GM23338 (cell line): ENCODE measurements around the gene ARHGAP9. TPM values are rescaled to one million over a fixed set of nuclear protein-coding genes. Genes with fewer than 3 reads are reported as not detected.

ENCODE experiments used
- ATAC-seq: fragments of 200-7000 bp; cut with Tn5 transposase; 3 replicates; pipeline ENCODE4 v1.9.1; 2020
- DNase-seq: peaks from one replicate; pipeline ENCODE4 v3.0.0-alpha.2; 2015; ENCODE audit warnings: low spot score
- H2AFZ ChIP-seq: fragments of 200-600 bp; sonication (generic); 2 replicates; pipeline ENCODE4 v1.8.0; 2016; ENCODE audit warnings: antibody characterized with exemption, mild to moderate bottlenecking, moderate library complexity
- H3F3A ChIP-seq: fragments of 200-600 bp; sonication (generic); replicated peaks from 2 replicates; pipeline ENCODE4 v1.8.0; 2017; ENCODE audit warnings: antibody characterized with exemption, mixed run types, low read depth
- H3K27ac ChIP-seq: fragments of 200-600 bp; sonication (generic); 2 replicates; pipeline ENCODE4 v1.6.1; 2016; ENCODE audit warnings: low read depth
- H3K27me3 ChIP-seq: fragments of 200-600 bp; sonication (generic); 2 replicates; pipeline ENCODE4 v1.8.0; 2016; ENCODE audit warnings: mild to moderate bottlenecking, mixed run types, moderate library complexity; ENCODE audit not compliant: insufficient read depth
- H3K36me3 ChIP-seq: fragments of 200-600 bp; sonication (generic); 2 replicates; pipeline ENCODE4 v1.8.0; 2016; ENCODE audit warnings: mild to moderate bottlenecking; ENCODE audit not compliant: insufficient read depth
- H3K4me1 ChIP-seq: fragments of 200-600 bp; sonication (generic); 2 replicates; pipeline ENCODE4 v1.8.0; 2016; ENCODE audit warnings: mild to moderate bottlenecking, moderate library complexity; ENCODE audit not compliant: insufficient read depth
- H3K4me2 ChIP-seq: fragments of 200-600 bp; sonication (generic); 2 replicates; pipeline ENCODE4 v1.7.1; 2017; ENCODE audit warnings: mixed run types
- H3K4me3 ChIP-seq: fragments of 200-600 bp; sonication (generic); 2 replicates; pipeline ENCODE4 v1.6.1; 2016; ENCODE audit warnings: mixed run types
- H3K79me2 ChIP-seq: fragments of 200-600 bp; sonication (generic); replicated peaks from 2 replicates; pipeline ENCODE4 v1.8.0; 2017; ENCODE audit warnings: mild to moderate bottlenecking; ENCODE audit not compliant: insufficient read depth
- H3K9me2 ChIP-seq: fragments of 200-600 bp; sonication (generic); 2 replicates; pipeline ENCODE4 v1.8.0; 2017; ENCODE audit not compliant: insufficient read depth
- H4K20me1 ChIP-seq: fragments of 200-600 bp; sonication (generic); replicated peaks from 2 replicates; pipeline ENCODE4 v1.8.0; 2017; ENCODE audit warnings: mild to moderate bottlenecking; ENCODE audit not compliant: insufficient read depth
- H3K27ac Mint-ChIP-seq: 2 replicates; pipeline ENCODE4 v1.8.0; 2020; ENCODE audit warnings: inconsistent platforms, mild to moderate bottlenecking, moderate library complexity, mixed read lengths
- H3K27me3 Mint-ChIP-seq: 3 replicates; pipeline ENCODE4 v1.8.0; 2022; ENCODE audit warnings: low read depth, mild to moderate bottlenecking, moderate library complexity, mixed read lengths, inconsistent platforms; ENCODE audit not compliant: insufficient read depth, poor library complexity
- H3K36me3 Mint-ChIP-seq: 3 replicates; pipeline ENCODE4 v1.8.0; 2021; ENCODE audit warnings: low read depth, mild to moderate bottlenecking, inconsistent platforms, moderate library complexity, mixed read lengths
- H3K4me1 Mint-ChIP-seq: 3 replicates; pipeline ENCODE4 v1.8.0; 2020; ENCODE audit warnings: mild to moderate bottlenecking, inconsistent platforms, mixed read lengths
- H3K4me3 Mint-ChIP-seq: 3 replicates; pipeline ENCODE4 v1.8.0; 2021; ENCODE audit warnings: moderate library complexity, mild to moderate bottlenecking, inconsistent platforms, mixed read lengths
- H3K9me3 Mint-ChIP-seq: 3 replicates; pipeline ENCODE4 v1.8.0; 2020; ENCODE audit warnings: moderate library complexity, mild to moderate bottlenecking, inconsistent platforms, mixed read lengths
- EZH2phosphoT487 ChIP-seq: fragments of 200-600 bp; sonication (generic); IDR thresholded peaks from one replicate; pipeline ENCODE4 v1.8.1; 2018; ENCODE audit warnings: antibody characterized with exemption; ENCODE audit not compliant: unreplicated experiment
- JUNB ChIP-seq: IDR thresholded peaks from one replicate; pipeline ENCODE4 v1.6.1; 2016; ENCODE audit warnings: antibody characterized with exemption; ENCODE audit not compliant: unreplicated experiment
- NANOG ChIP-seq: IDR thresholded peaks from 2 replicates; pipeline ENCODE4 v1.6.1; 2016; ENCODE audit warnings: antibody characterized with exemption, borderline replicate concordance
- STAT1 ChIP-seq: IDR thresholded peaks from one replicate; pipeline ENCODE4 v1.6.1; 2016; ENCODE audit warnings: antibody characterized with exemption; ENCODE audit not compliant: unreplicated experiment
- ZNF114 ChIP-seq: fragments of 250-450 bp; sonication (Bioruptor Pico); IDR thresholded peaks from 2 replicates; pipeline ENCODE4 v1.5.0; 2020; ENCODE audit warnings: mild to moderate bottlenecking, moderate library complexity
- polyA plus RNA-seq: library from polyadenylated mRNA; unstranded; fragments of >200 nt; fragmentation: Nextera tagmentation; extraction: Ambion mirVana; gene quantifications from 2 replicates; pipeline ENCODE4 v1.2.1, GENCODE V29; 2016
- total RNA-seq: library from RNA; depleted of rRNA; stranded (reverse); fragments of >200 nt; shearing (Covaris generic); gene quantifications from 2 replicates; pipeline ENCODE4 v1.2.3, GENCODE V29; 2014
- TF ChIP-seq, protein P1 (sequence below): IDR thresholded peaks from one replicate; pipeline ENCODE4 v1.6.1; 2018; ENCODE audit warnings: antibody characterized with exemption; ENCODE audit not compliant: unreplicated experiment
- TF ChIP-seq, protein P2 (sequence below), 2 experiments: fragments of 200-600 bp in 1 of 2; sonication (generic) in 1 of 2; conservative IDR thresholded peaks; 2 replicates each; pipeline versions ENCODE4 v1.5.1 to v1.6.1; 2016 to 2017; ENCODE audit warnings: antibody characterized with exemption in 2 of 2, low read depth in 2 of 2, mild to moderate bottlenecking in 2 of 2, moderate library complexity in 1 of 2
- TF ChIP-seq, protein P3 (sequence below): fragments of 250-450 bp; sonication (Bioruptor Pico); IDR thresholded peaks from 2 replicates; pipeline ENCODE4 v1.5.0; 2020; ENCODE audit warnings: mild to moderate bottlenecking, moderate library complexity

ARHGAP9 gene
- total and polyA plus RNA-seq, 2 experiments from 2014 or later = 4.5 to 7.1 TPM

DNA sequence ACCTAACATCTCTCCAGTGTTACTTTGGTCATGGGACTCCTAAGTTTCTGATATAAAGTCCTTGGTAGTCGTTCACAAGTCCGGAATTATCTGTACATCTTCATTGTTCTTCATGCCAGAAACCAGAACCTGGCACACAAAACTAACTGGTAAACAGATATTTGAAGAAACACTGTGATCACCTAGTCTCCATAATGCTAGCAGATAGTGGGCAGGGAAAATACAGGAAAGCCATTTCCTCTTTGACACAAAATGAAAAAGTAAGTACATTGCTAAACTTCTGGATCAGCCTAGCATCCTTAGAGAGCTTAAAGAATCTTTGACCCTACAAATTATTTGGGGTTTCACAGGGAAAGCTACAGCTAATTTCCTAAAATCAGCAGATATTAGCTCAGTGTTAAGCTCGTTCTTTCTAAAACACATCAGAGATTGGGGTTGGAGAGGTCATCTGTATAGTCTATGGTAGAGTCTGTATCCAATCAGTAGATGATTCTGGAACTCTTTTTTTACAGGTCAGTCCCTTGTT lies 35.8 kb upstream of the ARHGAP9 start (continued):
- TF ChIP-seq STAT1 = no peak
- TF ChIP-seq, protein P1, sequence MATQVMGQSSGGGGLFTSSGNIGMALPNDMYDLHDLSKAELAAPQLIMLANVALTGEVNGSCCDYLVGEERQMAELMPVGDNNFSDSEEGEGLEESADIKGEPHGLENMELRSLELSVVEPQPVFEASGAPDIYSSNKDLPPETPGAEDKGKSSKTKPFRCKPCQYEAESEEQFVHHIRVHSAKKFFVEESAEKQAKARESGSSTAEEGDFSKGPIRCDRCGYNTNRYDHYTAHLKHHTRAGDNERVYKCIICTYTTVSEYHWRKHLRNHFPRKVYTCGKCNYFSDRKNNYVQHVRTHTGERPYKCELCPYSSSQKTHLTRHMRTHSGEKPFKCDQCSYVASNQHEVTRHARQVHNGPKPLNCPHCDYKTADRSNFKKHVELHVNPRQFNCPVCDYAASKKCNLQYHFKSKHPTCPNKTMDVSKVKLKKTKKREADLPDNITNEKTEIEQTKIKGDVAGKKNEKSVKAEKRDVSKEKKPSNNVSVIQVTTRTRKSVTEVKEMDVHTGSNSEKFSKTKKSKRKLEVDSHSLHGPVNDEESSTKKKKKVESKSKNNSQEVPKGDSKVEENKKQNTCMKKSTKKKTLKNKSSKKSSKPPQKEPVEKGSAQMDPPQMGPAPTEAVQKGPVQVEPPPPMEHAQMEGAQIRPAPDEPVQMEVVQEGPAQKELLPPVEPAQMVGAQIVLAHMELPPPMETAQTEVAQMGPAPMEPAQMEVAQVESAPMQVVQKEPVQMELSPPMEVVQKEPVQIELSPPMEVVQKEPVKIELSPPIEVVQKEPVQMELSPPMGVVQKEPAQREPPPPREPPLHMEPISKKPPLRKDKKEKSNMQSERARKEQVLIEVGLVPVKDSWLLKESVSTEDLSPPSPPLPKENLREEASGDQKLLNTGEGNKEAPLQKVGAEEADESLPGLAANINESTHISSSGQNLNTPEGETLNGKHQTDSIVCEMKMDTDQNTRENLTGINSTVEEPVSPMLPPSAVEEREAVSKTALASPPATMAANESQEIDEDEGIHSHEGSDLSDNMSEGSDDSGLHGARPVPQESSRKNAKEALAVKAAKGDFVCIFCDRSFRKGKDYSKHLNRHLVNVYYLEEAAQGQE = no peak
- no peak for TF ChIP-seq NANOG
- TF ChIP-seq JUNB = no peak
- TF ChIP-seq EZH2phosphoT487 = no peak
- TF ChIP-seq, protein P2, sequence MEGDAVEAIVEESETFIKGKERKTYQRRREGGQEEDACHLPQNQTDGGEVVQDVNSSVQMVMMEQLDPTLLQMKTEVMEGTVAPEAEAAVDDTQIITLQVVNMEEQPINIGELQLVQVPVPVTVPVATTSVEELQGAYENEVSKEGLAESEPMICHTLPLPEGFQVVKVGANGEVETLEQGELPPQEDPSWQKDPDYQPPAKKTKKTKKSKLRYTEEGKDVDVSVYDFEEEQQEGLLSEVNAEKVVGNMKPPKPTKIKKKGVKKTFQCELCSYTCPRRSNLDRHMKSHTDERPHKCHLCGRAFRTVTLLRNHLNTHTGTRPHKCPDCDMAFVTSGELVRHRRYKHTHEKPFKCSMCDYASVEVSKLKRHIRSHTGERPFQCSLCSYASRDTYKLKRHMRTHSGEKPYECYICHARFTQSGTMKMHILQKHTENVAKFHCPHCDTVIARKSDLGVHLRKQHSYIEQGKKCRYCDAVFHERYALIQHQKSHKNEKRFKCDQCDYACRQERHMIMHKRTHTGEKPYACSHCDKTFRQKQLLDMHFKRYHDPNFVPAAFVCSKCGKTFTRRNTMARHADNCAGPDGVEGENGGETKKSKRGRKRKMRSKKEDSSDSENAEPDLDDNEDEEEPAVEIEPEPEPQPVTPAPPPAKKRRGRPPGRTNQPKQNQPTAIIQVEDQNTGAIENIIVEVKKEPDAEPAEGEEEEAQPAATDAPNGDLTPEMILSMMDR (conservative IDR thresholded peaks at IDR 0.05; ENCODE audit: low read depth in 2 of 2) = no peak

DNA sequence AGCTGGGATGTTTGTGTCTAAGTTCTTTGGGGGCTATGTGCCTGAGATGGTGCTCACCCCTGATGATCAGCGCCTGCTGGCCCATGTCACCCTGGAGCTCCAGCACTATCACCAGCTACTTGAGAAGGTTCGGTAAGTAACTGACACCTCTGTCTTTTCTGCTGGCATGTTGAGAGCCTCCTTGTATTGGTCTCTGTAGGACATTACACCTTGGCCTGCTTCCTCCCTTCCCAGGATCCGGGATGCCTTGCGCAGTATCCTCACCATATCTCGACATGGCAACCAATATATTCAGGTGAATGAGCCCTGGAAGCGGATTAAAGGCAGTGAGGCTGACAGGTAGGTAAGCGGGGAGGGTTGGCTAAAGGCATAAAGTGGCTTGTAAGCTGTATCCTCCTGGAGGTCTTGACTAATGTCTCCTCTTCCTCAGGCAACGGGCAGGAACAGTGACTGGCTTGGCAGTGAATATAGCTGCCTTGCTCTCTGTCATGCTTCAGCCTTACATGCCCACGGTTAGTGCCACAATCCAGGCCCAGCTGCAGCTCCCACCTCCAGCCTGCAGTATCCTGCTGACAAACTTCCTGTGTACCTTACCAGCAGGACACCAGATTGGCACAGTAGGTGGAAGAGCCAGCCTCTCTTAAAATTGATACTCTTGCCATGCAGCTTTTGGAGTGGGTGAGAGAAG lies 35.2 kb upstream of the ARHGAP9 start:
- Mint-ChIP-seq H3K36me3 (peaks cover 93% of the 10 kb centered on the region), H3K27ac (no peak overlapping the region), H3K27me3 (peaks cover 16% of the 10 kb centered on the region), H3K4me1 (peaks cover 20% of the 10 kb centered on the region), H3K9me3 (no peaks in the 10 kb centered on the region), H3K4me3 (no peak overlapping the region)
- Histone ChIP-seq H4K20me1 (peaks cover 54% of the 10 kb centered on the region), H3K4me1 (peaks cover 17% of the 10 kb centered on the region), H3K27me3 (no peaks in the 10 kb centered on the region), H3K36me3 (peaks cover 77% of the 10 kb centered on the region), H3K4me3 (no peak overlapping the region), H3K4me2 (no peak overlapping the region), H2AFZ (no peak overlapping the region), H3K79me2 (peaks cover 35% of the 10 kb centered on the region), H3K27ac (no peak overlapping the region), H3F3A (peaks cover 75% of the 10 kb centered on the region), H3K9me2 (no peaks in the 10 kb centered on the region)
- DNase-seq = no peak
- no peak for ATAC-seq
- TF ChIP-seq, protein P3, sequence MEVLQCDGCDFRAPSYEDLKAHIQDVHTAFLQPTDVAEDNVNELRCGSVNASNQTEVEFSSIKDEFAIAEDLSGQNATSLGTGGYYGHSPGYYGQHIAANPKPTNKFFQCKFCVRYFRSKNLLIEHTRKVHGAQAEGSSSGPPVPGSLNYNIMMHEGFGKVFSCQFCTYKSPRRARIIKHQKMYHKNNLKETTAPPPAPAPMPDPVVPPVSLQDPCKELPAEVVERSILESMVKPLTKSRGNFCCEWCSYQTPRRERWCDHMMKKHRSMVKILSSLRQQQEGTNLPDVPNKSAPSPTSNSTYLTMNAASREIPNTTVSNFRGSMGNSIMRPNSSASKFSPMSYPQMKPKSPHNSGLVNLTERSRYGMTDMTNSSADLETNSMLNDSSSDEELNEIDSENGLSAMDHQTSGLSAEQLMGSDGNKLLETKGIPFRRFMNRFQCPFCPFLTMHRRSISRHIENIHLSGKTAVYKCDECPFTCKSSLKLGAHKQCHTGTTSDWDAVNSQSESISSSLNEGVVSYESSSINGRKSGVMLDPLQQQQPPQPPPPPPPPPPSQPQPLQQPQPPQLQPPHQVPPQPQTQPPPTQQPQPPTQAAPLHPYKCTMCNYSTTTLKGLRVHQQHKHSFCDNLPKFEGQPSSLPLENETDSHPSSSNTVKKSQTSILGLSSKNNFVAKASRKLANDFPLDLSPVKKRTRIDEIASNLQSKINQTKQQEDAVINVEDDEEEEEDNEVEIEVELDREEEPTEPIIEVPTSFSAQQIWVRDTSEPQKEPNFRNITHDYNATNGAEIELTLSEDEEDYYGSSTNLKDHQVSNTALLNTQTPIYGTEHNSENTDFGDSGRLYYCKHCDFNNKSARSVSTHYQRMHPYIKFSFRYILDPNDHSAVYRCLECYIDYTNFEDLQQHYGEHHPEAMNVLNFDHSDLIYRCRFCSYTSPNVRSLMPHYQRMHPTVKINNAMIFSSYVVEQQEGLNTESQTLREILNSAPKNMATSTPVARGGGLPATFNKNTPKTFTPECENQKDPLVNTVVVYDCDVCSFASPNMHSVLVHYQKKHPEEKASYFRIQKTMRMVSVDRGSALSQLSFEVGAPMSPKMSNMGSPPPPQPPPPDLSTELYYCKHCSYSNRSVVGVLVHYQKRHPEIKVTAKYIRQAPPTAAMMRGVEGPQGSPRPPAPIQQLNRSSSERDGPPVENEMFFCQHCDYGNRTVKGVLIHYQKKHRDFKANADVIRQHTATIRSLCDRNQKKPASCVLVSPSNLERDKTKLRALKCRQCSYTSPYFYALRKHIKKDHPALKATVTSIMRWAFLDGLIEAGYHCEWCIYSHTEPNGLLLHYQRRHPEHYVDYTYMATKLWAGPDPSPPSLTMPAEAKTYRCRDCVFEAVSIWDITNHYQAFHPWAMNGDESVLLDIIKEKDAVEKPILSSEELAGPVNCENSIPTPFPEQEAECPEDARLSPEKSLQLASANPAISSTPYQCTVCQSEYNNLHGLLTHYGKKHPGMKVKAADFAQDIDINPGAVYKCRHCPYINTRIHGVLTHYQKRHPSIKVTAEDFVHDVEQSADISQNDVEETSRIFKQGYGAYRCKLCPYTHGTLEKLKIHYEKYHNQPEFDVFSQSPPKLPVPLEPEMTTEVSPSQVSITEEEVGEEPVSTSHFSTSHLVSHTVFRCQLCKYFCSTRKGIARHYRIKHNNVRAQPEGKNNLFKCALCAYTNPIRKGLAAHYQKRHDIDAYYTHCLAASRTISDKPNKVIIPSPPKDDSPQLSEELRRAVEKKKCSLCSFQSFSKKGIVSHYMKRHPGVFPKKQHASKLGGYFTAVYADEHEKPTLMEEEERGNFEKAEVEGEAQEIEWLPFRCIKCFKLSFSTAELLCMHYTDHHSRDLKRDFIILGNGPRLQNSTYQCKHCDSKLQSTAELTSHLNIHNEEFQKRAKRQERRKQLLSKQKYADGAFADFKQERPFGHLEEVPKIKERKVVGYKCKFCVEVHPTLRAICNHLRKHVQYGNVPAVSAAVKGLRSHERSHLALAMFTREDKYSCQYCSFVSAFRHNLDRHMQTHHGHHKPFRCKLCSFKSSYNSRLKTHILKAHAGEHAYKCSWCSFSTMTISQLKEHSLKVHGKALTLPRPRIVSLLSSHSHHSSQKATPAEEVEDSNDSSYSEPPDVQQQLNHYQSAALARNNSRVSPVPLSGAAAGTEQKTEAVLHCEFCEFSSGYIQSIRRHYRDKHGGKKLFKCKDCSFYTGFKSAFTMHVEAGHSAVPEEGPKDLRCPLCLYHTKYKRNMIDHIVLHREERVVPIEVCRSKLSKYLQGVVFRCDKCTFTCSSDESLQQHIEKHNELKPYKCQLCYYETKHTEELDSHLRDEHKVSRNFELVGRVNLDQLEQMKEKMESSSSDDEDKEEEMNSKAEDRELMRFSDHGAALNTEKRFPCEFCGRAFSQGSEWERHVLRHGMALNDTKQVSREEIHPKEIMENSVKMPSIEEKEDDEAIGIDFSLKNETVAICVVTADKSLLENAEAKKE (CRISPR knock-in tag) = no peak
- TF ChIP-seq ZNF114 (no peak), JUNB (no peak)
- TF ChIP-seq, protein P1 = no peak
